K562 (cell line): ENCODE data around the gene SLC22A4. TPM values are rescaled to one million over a fixed set of nuclear protein-coding genes. Genes with fewer than 3 reads are reported as not detected.

Experiments
- ELF2 ChIP-seq: fragments of 250-450 bp; sonication (Bioruptor Pico); IDR thresholded peaks from 2 replicates; pipeline ENCODE4 v1.5.0; 2021; ENCODE audit warnings: mild to moderate bottlenecking
- GTF2E2 ChIP-seq: fragments of 200-800 bp; sonication (Bioruptor generic); IDR thresholded peaks from 2 replicates; pipeline ENCODE4 v1.6.1; 2016; ENCODE audit warnings: missing genetic modification characterization, missing compliant biosample characterization
- MAZ ChIP-seq, 2 experiments: fragments of 450-650 bp in 1 of 2; sonication (generic) in 1 of 2; formaldehyde crosslinking; IDR thresholded peaks in 1 of 2; conservative IDR thresholded peaks in 1 of 2; 2 replicates each; pipeline versions ENCODE4 v1.4.0 to v1.5.0; 2020; ENCODE audit warnings: mild to moderate bottlenecking in 1 of 2, missing genetic modification reagents in 1 of 2
- MEF2A ChIP-seq: IDR thresholded peaks from 2 replicates; pipeline ENCODE4 v1.6.1; 2011; ENCODE audit warnings: low read depth, mild to moderate bottlenecking, low read length, moderate library complexity; ENCODE audit not compliant: control insufficient read depth
- RBM25 ChIP-seq: fragments of 200-400 bp; formaldehyde crosslinking; IDR thresholded peaks from 2 replicates; pipeline ENCODE4 v1.6.1; 2018; ENCODE audit warnings: low read length, low read depth, moderate library complexity; ENCODE audit not compliant: severe bottlenecking
- SIX5 ChIP-seq, 2 experiments: IDR thresholded peaks; 2 replicates each; pipeline ENCODE4 v1.6.1; 2011; ENCODE audit warnings: low read length in 2 of 2, borderline replicate concordance in 1 of 2, low read depth in 1 of 2, mild to moderate bottlenecking in 1 of 2, moderate library complexity in 1 of 2; ENCODE audit not compliant: insufficient read depth in 1 of 2
- XRCC4 ChIP-seq: IDR thresholded peaks from one replicate; pipeline ENCODE4 v1.6.1; 2011; ENCODE audit not compliant: insufficient read depth, insufficient read length; ENCODE audit errors: extremely low read depth
- polyA plus RNA-seq, 8 experiments: library from polyadenylated mRNA; depleted of rRNA in 4 of 8; stranded (reverse) in 5 of 8; unstranded in 3 of 8; fragments of >200 nt; fragmentation: Nextera tagmentation in 2 of 8; fragmentation: Illumina TruSeq in 1 of 8; extraction: Ambion mirVana in 2 of 8; extraction: Trizol in 1 of 8; gene quantifications; 2 replicates each; pipeline versions ENCODE4 v1.2.1 to v1.2.3, GENCODE V29; 2011 to 2014; ENCODE audit warnings: inconsistent platforms in 1 of 8, missing spikeins in 1 of 8
- total RNA-seq, 7 experiments: library from RNA; depleted of rRNA in 6 of 7; stranded (reverse); fragments of >200 nt in 6 of 7; fragmentation: Illumina TruSeq in 2 of 7; extraction: Trizol in 2 of 7; gene quantifications; 2 replicates each; pipeline versions ENCODE4 v1.2.1 to v1.2.3, GENCODE V29; 2011 to 2021; ENCODE audit warnings: low replicate concordance in 1 of 7
- TF ChIP-seq, protein P1 (sequence below): sonication (generic); formaldehyde crosslinking; IDR thresholded peaks from 2 replicates; pipeline ENCODE4 v1.4.0; 2020; ENCODE audit warnings: mild to moderate bottlenecking, missing genetic modification reagents
- TF ChIP-seq, protein P2 (sequence below): fragments of 450-650 bp; formaldehyde crosslinking; IDR thresholded peaks from 2 replicates; pipeline ENCODE4 v1.4.0; 2020; ENCODE audit warnings: mild to moderate bottlenecking, moderate library complexity
- TF ChIP-seq, protein P3 (sequence below): fragments of 450-650 bp; IDR thresholded peaks from 2 replicates; pipeline ENCODE4 v1.6.1; 2016; ENCODE audit warnings: low read depth, mild to moderate bottlenecking, moderate library complexity
- TF ChIP-seq, protein P4 (sequence below): fragments of 450-650 bp; IDR thresholded peaks from 2 replicates; pipeline ENCODE4 v1.6.1; 2018; ENCODE audit warnings: mild to moderate bottlenecking, low read depth; ENCODE audit not compliant: partially characterized antibody
- TF ChIP-seq, protein P5 (sequence below): fragments of 250-450 bp; sonication (Bioruptor Pico); IDR thresholded peaks from 2 replicates; pipeline ENCODE4 v1.8.0; 2021; ENCODE audit warnings: mild to moderate bottlenecking, moderate library complexity
- TF ChIP-seq, protein P6 (sequence below): IDR thresholded peaks from 3 replicates; pipeline ENCODE4 v1.6.1; 2011; ENCODE audit warnings: borderline replicate concordance, mild to moderate bottlenecking, moderate library complexity; ENCODE audit not compliant: insufficient read length; ENCODE audit errors: extremely low read depth
- TF ChIP-seq, protein P7 (sequence below): fragments of 450-650 bp; IDR thresholded peaks from 2 replicates; pipeline ENCODE4 v1.6.1; 2017; ENCODE audit warnings: mild to moderate bottlenecking, moderate library complexity

The SLC22A4 gene
- total and polyA plus RNA-seq, 9 of the 15 experiments (the other 6 are each of a cell fraction or from before 2014, with no cell fraction given) = 2.7 to 9.5 (median 6.2) TPM

DNA sequence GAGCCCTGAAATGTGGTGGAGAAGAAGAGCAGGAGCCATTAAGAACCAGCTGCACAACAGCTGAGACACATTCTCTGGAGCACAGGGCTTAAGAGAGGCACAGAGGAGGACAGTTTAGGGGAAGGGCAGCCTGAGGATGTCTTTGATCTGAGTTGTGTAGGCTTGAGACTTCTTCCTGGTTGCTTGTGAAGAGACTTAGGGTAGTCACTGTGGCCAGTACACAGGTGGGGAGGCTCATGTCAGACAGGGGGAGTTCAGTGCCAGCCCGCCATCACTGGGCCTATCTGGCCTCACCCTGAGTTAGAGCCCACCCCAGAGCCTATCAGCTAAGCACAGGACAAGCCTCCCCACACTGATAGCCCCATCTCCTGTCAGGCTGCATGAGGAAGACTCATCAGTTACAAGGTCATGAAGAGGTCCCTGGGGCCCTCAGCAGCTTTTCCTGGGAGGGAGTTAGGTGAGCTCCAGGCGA, 19.8 kb downstream of the SLC22A4 start (continued):
- TF ChIP-seq, protein P1, sequence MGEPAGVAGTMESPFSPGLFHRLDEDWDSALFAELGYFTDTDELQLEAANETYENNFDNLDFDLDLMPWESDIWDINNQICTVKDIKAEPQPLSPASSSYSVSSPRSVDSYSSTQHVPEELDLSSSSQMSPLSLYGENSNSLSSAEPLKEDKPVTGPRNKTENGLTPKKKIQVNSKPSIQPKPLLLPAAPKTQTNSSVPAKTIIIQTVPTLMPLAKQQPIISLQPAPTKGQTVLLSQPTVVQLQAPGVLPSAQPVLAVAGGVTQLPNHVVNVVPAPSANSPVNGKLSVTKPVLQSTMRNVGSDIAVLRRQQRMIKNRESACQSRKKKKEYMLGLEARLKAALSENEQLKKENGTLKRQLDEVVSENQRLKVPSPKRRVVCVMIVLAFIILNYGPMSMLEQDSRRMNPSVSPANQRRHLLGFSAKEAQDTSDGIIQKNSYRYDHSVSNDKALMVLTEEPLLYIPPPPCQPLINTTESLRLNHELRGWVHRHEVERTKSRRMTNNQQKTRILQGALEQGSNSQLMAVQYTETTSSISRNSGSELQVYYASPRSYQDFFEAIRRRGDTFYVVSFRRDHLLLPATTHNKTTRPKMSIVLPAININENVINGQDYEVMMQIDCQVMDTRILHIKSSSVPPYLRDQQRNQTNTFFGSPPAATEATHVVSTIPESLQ (CRISPR knock-in tag) = 0 out of 2 replicates have a peak, but pooled peaks have one; percentile 57
- TF ChIP-seq XRCC4 (no peak), MEF2A (no peak), GTF2E2 (tag) (no peak), MAZ (CRISPR knock-in tag; conservative IDR thresholded peaks at IDR 0.05 in 1 of 2, IDR thresholded peaks at IDR 0.05 in 1 of 2) (peak in 1 of 2 experiments; percentile 54; a peak in 1 of 4 replicates), SIX5 (IDR thresholded peaks at IDR 0.05; ENCODE audit: borderline replicate concordance in 1 of 2, insufficient read depth in 1 of 2, low read depth in 1 of 2, low read length in 2 of 2) (no peak), ELF2 (CRISPR knock-in tag) (no peak), RBM25 (no peak)
- TF ChIP-seq, protein P2, sequence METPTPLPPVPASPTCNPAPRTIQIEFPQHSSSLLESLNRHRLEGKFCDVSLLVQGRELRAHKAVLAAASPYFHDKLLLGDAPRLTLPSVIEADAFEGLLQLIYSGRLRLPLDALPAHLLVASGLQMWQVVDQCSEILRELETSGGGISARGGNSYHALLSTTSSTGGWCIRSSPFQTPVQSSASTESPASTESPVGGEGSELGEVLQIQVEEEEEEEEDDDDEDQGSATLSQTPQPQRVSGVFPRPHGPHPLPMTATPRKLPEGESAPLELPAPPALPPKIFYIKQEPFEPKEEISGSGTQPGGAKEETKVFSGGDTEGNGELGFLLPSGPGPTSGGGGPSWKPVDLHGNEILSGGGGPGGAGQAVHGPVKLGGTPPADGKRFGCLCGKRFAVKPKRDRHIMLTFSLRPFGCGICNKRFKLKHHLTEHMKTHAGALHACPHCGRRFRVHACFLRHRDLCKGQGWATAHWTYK = no peak
- TF ChIP-seq, protein P3, sequence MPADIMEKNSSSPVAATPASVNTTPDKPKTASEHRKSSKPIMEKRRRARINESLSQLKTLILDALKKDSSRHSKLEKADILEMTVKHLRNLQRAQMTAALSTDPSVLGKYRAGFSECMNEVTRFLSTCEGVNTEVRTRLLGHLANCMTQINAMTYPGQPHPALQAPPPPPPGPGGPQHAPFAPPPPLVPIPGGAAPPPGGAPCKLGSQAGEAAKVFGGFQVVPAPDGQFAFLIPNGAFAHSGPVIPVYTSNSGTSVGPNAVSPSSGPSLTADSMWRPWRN = no peak
- TF ChIP-seq, protein P4, sequence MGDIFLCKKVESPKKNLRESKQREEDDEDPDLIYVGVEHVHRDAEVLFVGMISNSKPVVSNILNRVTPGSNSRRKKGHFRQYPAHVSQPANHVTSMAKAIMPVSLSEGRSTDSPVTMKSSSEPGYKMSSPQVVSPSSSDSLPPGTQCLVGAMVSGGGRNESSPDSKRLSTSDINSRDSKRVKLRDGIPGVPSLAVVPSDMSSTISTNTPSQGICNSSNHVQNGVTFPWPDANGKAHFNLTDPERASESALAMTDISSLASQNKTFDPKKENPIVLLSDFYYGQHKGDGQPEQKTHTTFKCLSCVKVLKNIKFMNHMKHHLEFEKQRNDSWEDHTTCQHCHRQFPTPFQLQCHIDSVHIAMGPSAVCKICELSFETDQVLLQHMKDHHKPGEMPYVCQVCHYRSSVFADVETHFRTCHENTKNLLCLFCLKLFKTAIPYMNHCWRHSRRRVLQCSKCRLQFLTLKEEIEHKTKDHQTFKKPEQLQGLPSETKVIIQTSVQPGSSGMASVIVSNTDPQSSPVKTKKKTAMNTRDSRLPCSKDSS = no peak
- TF ChIP-seq, protein P5, sequence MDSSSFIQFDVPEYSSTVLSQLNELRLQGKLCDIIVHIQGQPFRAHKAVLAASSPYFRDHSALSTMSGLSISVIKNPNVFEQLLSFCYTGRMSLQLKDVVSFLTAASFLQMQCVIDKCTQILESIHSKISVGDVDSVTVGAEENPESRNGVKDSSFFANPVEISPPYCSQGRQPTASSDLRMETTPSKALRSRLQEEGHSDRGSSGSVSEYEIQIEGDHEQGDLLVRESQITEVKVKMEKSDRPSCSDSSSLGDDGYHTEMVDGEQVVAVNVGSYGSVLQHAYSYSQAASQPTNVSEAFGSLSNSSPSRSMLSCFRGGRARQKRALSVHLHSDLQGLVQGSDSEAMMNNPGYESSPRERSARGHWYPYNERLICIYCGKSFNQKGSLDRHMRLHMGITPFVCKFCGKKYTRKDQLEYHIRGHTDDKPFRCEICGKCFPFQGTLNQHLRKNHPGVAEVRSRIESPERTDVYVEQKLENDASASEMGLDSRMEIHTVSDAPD = no peak
- TF ChIP-seq, protein P6, sequence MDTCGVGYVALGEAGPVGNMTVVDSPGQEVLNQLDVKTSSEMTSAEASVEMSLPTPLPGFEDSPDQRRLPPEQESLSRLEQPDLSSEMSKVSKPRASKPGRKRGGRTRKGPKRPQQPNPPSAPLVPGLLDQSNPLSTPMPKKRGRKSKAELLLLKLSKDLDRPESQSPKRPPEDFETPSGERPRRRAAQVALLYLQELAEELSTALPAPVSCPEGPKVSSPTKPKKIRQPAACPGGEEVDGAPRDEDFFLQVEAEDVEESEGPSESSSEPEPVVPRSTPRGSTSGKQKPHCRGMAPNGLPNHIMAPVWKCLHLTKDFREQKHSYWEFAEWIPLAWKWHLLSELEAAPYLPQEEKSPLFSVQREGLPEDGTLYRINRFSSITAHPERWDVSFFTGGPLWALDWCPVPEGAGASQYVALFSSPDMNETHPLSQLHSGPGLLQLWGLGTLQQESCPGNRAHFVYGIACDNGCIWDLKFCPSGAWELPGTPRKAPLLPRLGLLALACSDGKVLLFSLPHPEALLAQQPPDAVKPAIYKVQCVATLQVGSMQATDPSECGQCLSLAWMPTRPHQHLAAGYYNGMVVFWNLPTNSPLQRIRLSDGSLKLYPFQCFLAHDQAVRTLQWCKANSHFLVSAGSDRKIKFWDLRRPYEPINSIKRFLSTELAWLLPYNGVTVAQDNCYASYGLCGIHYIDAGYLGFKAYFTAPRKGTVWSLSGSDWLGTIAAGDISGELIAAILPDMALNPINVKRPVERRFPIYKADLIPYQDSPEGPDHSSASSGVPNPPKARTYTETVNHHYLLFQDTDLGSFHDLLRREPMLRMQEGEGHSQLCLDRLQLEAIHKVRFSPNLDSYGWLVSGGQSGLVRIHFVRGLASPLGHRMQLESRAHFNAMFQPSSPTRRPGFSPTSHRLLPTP = no peak
- TF ChIP-seq, protein P7, sequence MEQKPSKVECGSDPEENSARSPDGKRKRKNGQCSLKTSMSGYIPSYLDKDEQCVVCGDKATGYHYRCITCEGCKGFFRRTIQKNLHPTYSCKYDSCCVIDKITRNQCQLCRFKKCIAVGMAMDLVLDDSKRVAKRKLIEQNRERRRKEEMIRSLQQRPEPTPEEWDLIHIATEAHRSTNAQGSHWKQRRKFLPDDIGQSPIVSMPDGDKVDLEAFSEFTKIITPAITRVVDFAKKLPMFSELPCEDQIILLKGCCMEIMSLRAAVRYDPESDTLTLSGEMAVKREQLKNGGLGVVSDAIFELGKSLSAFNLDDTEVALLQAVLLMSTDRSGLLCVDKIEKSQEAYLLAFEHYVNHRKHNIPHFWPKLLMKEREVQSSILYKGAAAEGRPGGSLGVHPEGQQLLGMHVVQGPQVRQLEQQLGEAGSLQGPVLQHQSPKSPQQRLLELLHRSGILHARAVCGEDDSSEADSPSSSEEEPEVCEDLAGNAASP = no peak
